Activated CD8-positive, alpha-beta T cell treated with anti-CD3 and anti-CD28 coated beads for 36 hours (primary cell): Measurements from ENCODE around the gene IPO5. TPM values are rescaled to one million over a fixed set of nuclear protein-coding genes. Genes with fewer than 3 reads are reported as not detected.

Experiments
- ATAC-seq: fragments of 200-7000 bp; cut with Tn5 transposase; one replicate; pipeline ENCODE4 v1.10.0; 2021; ENCODE audit warnings: mild to moderate bottlenecking, moderate library complexity
- CTCF ChIA-PET: fragments of 350-600 bp; sonication (Branson Sonifier 250); formaldehyde crosslinking; loops from one replicate; lab custom pipeline; 2021; ENCODE audit warnings: antibody characterized with exemption; lab: Charles Lee
- POLR2A ChIA-PET: fragments of 350-600 bp; sonication (Branson Sonifier 250); formaldehyde crosslinking; loops from one replicate; lab custom pipeline; 2021; ENCODE audit warnings: antibody characterized with exemption; lab: Charles Lee
- DNase-seq: peaks from one replicate; pipeline ENCODE4 v3.0.0-alpha.2; 2020
- H3K27ac Mint-ChIP-seq: one replicate; pipeline ENCODE4 v1.8.0; 2021; ENCODE audit warnings: mild to moderate bottlenecking, mixed read lengths
- H3K27me3 Mint-ChIP-seq: one replicate; pipeline ENCODE4 v1.8.0; 2021; ENCODE audit warnings: mixed read lengths
- H3K36me3 Mint-ChIP-seq: one replicate; pipeline ENCODE4 v1.8.0; 2021; ENCODE audit warnings: low read depth, mixed read lengths
- H3K4me1 Mint-ChIP-seq: one replicate; pipeline ENCODE4 v1.8.0; 2021; ENCODE audit warnings: low read depth, mixed read lengths
- H3K4me3 Mint-ChIP-seq: one replicate; pipeline ENCODE4 v1.8.0; 2021; ENCODE audit warnings: mild to moderate bottlenecking, moderate library complexity, mixed read lengths
- H3K9me3 Mint-ChIP-seq: one replicate; pipeline ENCODE4 v1.8.0; 2021; ENCODE audit warnings: mixed read lengths
- CTCF ChIP-seq: fragments of 200-600 bp; IDR thresholded peaks from one replicate; pipeline ENCODE4 v1.8.0; 2022; ENCODE audit warnings: antibody characterized with exemption, mild to moderate bottlenecking
- intact Hi-C: fragments of 100-400 bp; cut with micrococcal nuclease; formaldehyde crosslinking; loops from one replicate; pipeline ENCODE4 v1.10.0; 2022
- total RNA-seq, 2 experiments: library from RNA; stranded (reverse); gene quantifications; one replicate each; pipeline ENCODE4 v1.2.3, GENCODE V29; 2021

Gene IPO5
- total RNA-seq, 2 experiments from 2014 or later, result 242 to 250 TPM

DNA sequence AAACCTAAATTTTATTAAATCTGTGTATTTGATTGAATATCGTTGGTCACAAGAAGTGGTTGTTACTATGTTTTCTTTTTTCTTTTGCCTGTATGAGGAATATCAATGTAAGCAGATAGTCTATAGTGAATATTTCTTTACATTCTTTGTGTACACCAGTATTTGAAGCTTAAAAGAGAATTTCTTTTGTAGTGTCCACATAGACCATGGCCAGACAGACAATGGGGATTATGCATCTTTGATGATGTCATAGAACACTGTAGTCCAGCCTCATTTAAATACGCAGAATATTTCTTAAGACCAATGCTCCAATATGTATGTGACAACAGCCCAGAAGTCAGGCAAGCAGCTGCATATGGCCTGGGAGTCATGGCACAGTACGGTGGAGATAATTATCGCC lies 64.8 kb downstream of the IPO5 start:
- no peak overlapping the region for H3K27ac Mint-ChIP-seq
- no peaks in the 10 kb centered on the region for H3K9me3 Mint-ChIP-seq
- TF ChIP-seq CTCF, result no peak
- CTCF ChIA-PET, result no interaction called here
- H3K36me3 Mint-ChIP-seq, result peaks cover 50% of the 10 kb centered on the region
- DNase-seq (no peak), ATAC-seq (no peak)
- no peaks in the 10 kb centered on the region for H3K27me3 Mint-ChIP-seq
- no peaks in the 10 kb centered on the region for H3K4me1 Mint-ChIP-seq
- POLR2A ChIA-PET, result no interaction called here
- H3K4me3 Mint-ChIP-seq, result no peak overlapping the region
- intact Hi-C loops, result no loop called here

DNA sequence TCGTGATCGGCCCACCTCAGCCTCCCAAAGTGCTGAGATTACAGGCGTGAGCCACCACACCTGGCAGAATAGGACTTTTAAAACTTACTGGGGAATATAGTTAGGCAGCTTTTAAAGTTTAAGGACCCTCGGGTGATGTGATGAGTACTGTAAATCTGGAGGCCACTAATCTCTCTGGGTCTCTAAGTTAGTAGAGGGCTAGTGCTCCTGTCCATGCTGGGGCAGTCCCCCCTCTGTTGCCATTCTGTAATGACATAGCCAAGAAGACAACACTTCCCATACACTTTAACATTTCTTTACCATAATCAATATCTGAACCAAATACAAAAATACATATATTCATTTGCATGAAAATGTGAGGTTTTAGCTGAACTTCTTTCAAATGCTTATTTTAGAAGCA lies 65.7 kb downstream of the IPO5 start:
- TF ChIP-seq CTCF, result no peak
- Mint-ChIP-seq H3K27ac (no peak overlapping the region), H3K9me3 (no peaks in the 10 kb centered on the region), H3K4me1 (no peaks in the 10 kb centered on the region), H3K27me3 (no peaks in the 10 kb centered on the region), H3K36me3 (peaks cover 48% of the 10 kb centered on the region), H3K4me3 (no peak overlapping the region)
- no peak for DNase-seq
- intact Hi-C loops, result no loop called here
- POLR2A ChIA-PET, result no interaction called here
- no peak for ATAC-seq
- CTCF ChIA-PET, result no interaction called here

- Mint-ChIP-seq H3K4me3 (no peak overlapping the region), H3K36me3 (peaks cover 44% of the 10 kb centered on the region)
Measured at GRCh38 chr13:98020271-98020670, 66.8 kb downstream of the IPO5 start.

GRCh38 chr13:98022210-98022609 lies 68.7 kb downstream of the IPO5 start:
- CTCF ChIA-PET, result no interaction called here
- no peak for DNase-seq
- POLR2A ChIA-PET, result interaction anchor here (0.6 to 1.3 kb wide), 2 partner anchors 12 to 44 kb away, joined by 3 to 5 read pairs; no protein-coding TSS in a partner anchor
- ATAC-seq, result no peak
- Mint-ChIP-seq H3K27ac (no peak overlapping the region), H3K9me3 (no peaks in the 10 kb centered on the region), H3K36me3 (peaks cover 35% of the 10 kb centered on the region), H3K4me1 (no peaks in the 10 kb centered on the region), H3K27me3 (no peaks in the 10 kb centered on the region), H3K4me3 (no peak overlapping the region)
- intact Hi-C loops, result no loop called here
- no peak for TF ChIP-seq CTCF

More at GRCh38 chr13:98020271-98020670, 66.8 kb downstream of the IPO5 start:
- ATAC-seq (no peak), DNase-seq (no peak)
- no peak for TF ChIP-seq CTCF
- H3K27me3 Mint-ChIP-seq, result no peaks in the 10 kb centered on the region
- no peak overlapping the region for H3K27ac Mint-ChIP-seq
- no peaks in the 10 kb centered on the region for H3K4me1 Mint-ChIP-seq
- H3K9me3 Mint-ChIP-seq, result no peaks in the 10 kb centered on the region
- POLR2A ChIA-PET, result interaction anchor here (0.7 kb wide), 2 partner anchors 41 to 164 kb away, joined by 3 read pairs; no protein-coding TSS in a partner anchor
- intact Hi-C loops, result no loop called here
- CTCF ChIA-PET, result interaction anchor here (0.9 kb wide), 2 partner anchors 11 to 25 kb away, joined by 3 read pairs; no protein-coding TSS in a partner anchor

- Mint-ChIP-seq H3K4me1 (no peaks in the 10 kb centered on the region), H3K27me3 (no peaks in the 10 kb centered on the region), H3K9me3 (no peaks in the 10 kb centered on the region), H3K36me3 (peaks cover 16% of the 10 kb centered on the region), H3K4me3 (no peak overlapping the region), H3K27ac (no peak overlapping the region)
- intact Hi-C loops, result no loop called here
- CTCF ChIA-PET, result no interaction called here
- POLR2A ChIA-PET, result no interaction called here
- ATAC-seq (no peak), DNase-seq (no peak)
- TF ChIP-seq CTCF, result no peak
Measured at GRCh38 chr13:98025480-98026025, 72.1 kb downstream of the IPO5 start.
